ENCODE measurements around the gene SPOPL.

Gene SPOPL

GRCh38 chr2:138610201-138610953, 108.8 kb downstream of the SPOPL start:
- DNase-seq = no peak

- DNase-seq = no peak
Observed at GRCh38 chr2:138615257-138615656, 113.7 kb downstream of the SPOPL start.

- no peak for DNase-seq
Observed at GRCh38 chr2:138617026-138617425, 115.5 kb downstream of the SPOPL start.

GRCh38 chr2:138618971-138619370, 117.4 kb downstream of the SPOPL start:
- no peak for DNase-seq

GRCh38 chr2:138620431-138620830, 118.9 kb downstream of the SPOPL start:
- DNase-seq = no peak

- no peak for DNase-seq
Observed at GRCh38 chr2:138621139-138621538, 119.6 kb downstream of the SPOPL start.

- DNase-seq = no peak
Observed at GRCh38 chr2:138622613-138623012, 121.0 kb downstream of the SPOPL start.

Data from NCI-H1436 (cell line).